CD14-positive monocyte (primary cell): ENCODE data around the gene IL20. TPM values are rescaled to one million over a fixed set of nuclear protein-coding genes. Genes with fewer than 3 reads are reported as not detected.

Experiments used
- DNase-seq, 3 donors: peaks; one replicate each; pipeline ENCODE4 v3.0.0-alpha.2; 2011 to 2022
- H2AFZ ChIP-seq: 2 replicates; pipeline ENCODE4 v1.6.0; 2012; ENCODE audit warnings: mild to moderate bottlenecking, low read depth, low read length, inconsistent platforms; ENCODE audit not compliant: insufficient read depth, poor library complexity, severe bottlenecking
- H3K27ac ChIP-seq, 2 donors: 1 replicate in 1 of 2; 2 replicates in 1 of 2; pipeline ENCODE4 v1.5.1; 2012 to 2013; ENCODE audit warnings: low read length in 2 of 2, control low read depth in 1 of 2, inconsistent platforms in 1 of 2, low read depth in 1 of 2, mild to moderate bottlenecking in 1 of 2
- H3K27me3 ChIP-seq, 2 donors: one replicate each; pipeline versions ENCODE4 v1.6.0 to v1.6.1; 2011 to 2013; ENCODE audit warnings: low read length in 2 of 2; ENCODE audit not compliant: control insufficient read depth in 2 of 2, insufficient read depth in 2 of 2
- H3K36me3 ChIP-seq, 2 donors: replicated peaks in 1 of 2; 1 replicate in 1 of 2; 2 replicates in 1 of 2; pipeline versions ENCODE4 v1.5.1 to v1.6.1; 2012 to 2013; ENCODE audit warnings: low read length in 2 of 2, control low read depth in 1 of 2, inconsistent platforms in 1 of 2, mild to moderate bottlenecking in 1 of 2; ENCODE audit not compliant: insufficient read depth in 2 of 2, control insufficient read depth in 1 of 2
- H3K4me1 ChIP-seq, 2 donors: 1 replicate in 1 of 2; 2 replicates in 1 of 2; pipeline versions ENCODE4 v1.5.1 to v1.6.1; 2012 to 2013; ENCODE audit warnings: low read length in 2 of 2, control low read depth in 1 of 2, inconsistent platforms in 1 of 2, mild to moderate bottlenecking in 1 of 2, moderate library complexity in 1 of 2; ENCODE audit not compliant: insufficient read depth in 2 of 2, control insufficient read depth in 1 of 2
- H3K4me2 ChIP-seq: replicated peaks from 2 replicates; pipeline ENCODE3; 2012; ENCODE audit warnings: low read length, moderate library complexity, mild to moderate bottlenecking; ENCODE audit not compliant: poor library complexity, severe bottlenecking; ENCODE audit errors: extremely low read depth
- H3K4me3 ChIP-seq, 3 experiments: fragments of 200-600 bp in 1 of 3; sonication (generic) in 1 of 3; replicated peaks in 1 of 3; 1 replicate in 2 of 3; 2 replicates in 1 of 3; pipeline ENCODE4 v1.5.1; 2011 to 2013; ENCODE audit warnings: low read length in 3 of 3, mild to moderate bottlenecking in 3 of 3, control low read depth in 2 of 3, low read depth in 2 of 3, inconsistent platforms in 1 of 3, moderate library complexity in 1 of 3
- H3K79me2 ChIP-seq: 2 replicates; pipeline ENCODE4 v1.6.0; 2012; ENCODE audit warnings: mild to moderate bottlenecking, control low read depth, inconsistent platforms, low read length, moderate library complexity; ENCODE audit not compliant: insufficient read depth
- H3K9ac ChIP-seq: 2 replicates; pipeline ENCODE4 v1.6.0; 2017; ENCODE audit warnings: low read length, mild to moderate bottlenecking; ENCODE audit not compliant: insufficient read depth, poor library complexity, severe bottlenecking
- H3K9me3 ChIP-seq, 2 donors: replicated peaks in 1 of 2; 1 replicate in 1 of 2; 2 replicates in 1 of 2; pipeline versions ENCODE4 v1.5.1 to v1.6.1; 2012 to 2013; ENCODE audit warnings: low read length in 2 of 2, control low read depth in 1 of 2; ENCODE audit not compliant: control insufficient read depth in 1 of 2, insufficient read depth in 1 of 2
- H4K20me1 ChIP-seq: 2 replicates; pipeline ENCODE4 v1.6.0; 2012; ENCODE audit warnings: mild to moderate bottlenecking, low read length, control low read depth, moderate library complexity; ENCODE audit not compliant: insufficient read depth
- H3K27ac Mint-ChIP-seq, 7 donors: one replicate each; pipeline ENCODE4 v1.8.0; 2020; ENCODE audit warnings: mild to moderate bottlenecking in 7 of 7, mixed read lengths in 7 of 7, moderate library complexity in 6 of 7, inconsistent platforms in 2 of 7
- H3K27me3 Mint-ChIP-seq, 3 donors: one replicate each; pipeline ENCODE4 v1.8.0; 2021 to 2022; ENCODE audit warnings: low read depth in 3 of 3, mild to moderate bottlenecking in 3 of 3, mixed read lengths in 3 of 3, moderate library complexity in 3 of 3, inconsistent platforms in 1 of 3
- H3K36me3 Mint-ChIP-seq, 2 donors: one replicate each; pipeline ENCODE4 v1.8.0; 2020; ENCODE audit warnings: mixed read lengths in 2 of 2, inconsistent platforms in 1 of 2, mild to moderate bottlenecking in 1 of 2
- H3K4me1 Mint-ChIP-seq: one replicate; pipeline ENCODE4 v1.8.0; 2020; ENCODE audit warnings: mild to moderate bottlenecking, mixed read lengths
- H3K4me3 Mint-ChIP-seq, 2 donors: one replicate each; pipeline ENCODE4 v1.8.0; 2020; ENCODE audit warnings: mild to moderate bottlenecking in 2 of 2, mixed read lengths in 2 of 2, moderate library complexity in 1 of 2
- H3K9me3 Mint-ChIP-seq, 7 donors: one replicate each; pipeline ENCODE4 v1.8.0; 2020 to 2022; ENCODE audit warnings: mixed read lengths in 7 of 7, mild to moderate bottlenecking in 6 of 7, moderate library complexity in 6 of 7, inconsistent platforms in 2 of 7
- WGBS: methylation state at CpG from one replicate; pipeline ENCODE4 v1.1.5; 2013; ENCODE audit warnings: missing lambda C conversion rate; ENCODE audit not compliant: insufficient coverage; 5-methylcytosine and 5-hydroxymethylcytosine counted together
- intact Hi-C, 2 donors: fragments of 100-400 bp; cut with micrococcal nuclease; formaldehyde crosslinking; loops; one replicate each; pipeline versions ENCODE4 v1.15.0 to v1.15.1; 2023
- polyA minus RNA-seq: library from RNA; depleted of rRNA, polyadenylated mRNA; stranded (reverse); fragments of >200 nt; gene quantifications from 2 replicates; pipeline ENCODE4 v1.2.3, GENCODE V29; 2012
- polyA plus RNA-seq, 3 donors: library from polyadenylated mRNA; depleted of rRNA in 1 of 3; unstranded in 2 of 3; stranded (reverse) in 1 of 3; fragments of 300-500 nt in 2 of 3; fragments of >200 nt in 1 of 3; fragmentation: Illumina TruSeq in 2 of 3; gene quantifications; 1 replicate in 2 of 3; 2 replicates in 1 of 3; pipeline ENCODE4 v1.2.3, GENCODE V29; 2012 to 2021
- total RNA-seq, 12 experiments: library from RNA in 1 of 12; stranded (reverse) in 1 of 12; fragments of 120-200 nt in 1 of 12; gene quantifications; one replicate each; pipeline ENCODE4 v1.2.4 and lab custom pipeline; 2013 to 2026; ENCODE audit warnings: mixed read lengths in 6 of 12, inconsistent platforms in 1 of 12
- TF ChIP-seq, protein P1 (sequence below): fragments of 200-600 bp; IDR thresholded peaks from one replicate; pipeline ENCODE4 v1.8.0; 2022; ENCODE audit warnings: antibody characterized with exemption, mild to moderate bottlenecking

Gene IL20, protein sequence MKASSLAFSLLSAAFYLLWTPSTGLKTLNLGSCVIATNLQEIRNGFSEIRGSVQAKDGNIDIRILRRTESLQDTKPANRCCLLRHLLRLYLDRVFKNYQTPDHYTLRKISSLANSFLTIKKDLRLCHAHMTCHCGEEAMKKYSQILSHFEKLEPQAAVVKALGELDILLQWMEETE
- total RNA-seq (2013) = not detected
- polyA plus RNA-seq = not detected
- polyA minus RNA-seq = not detected in 2 replicates
- 0 to 8.9 (median 0.58) reads per million in 11 experiments for total RNA-seq (lab: John Stamatoyannopoulos, UW)

DNA sequence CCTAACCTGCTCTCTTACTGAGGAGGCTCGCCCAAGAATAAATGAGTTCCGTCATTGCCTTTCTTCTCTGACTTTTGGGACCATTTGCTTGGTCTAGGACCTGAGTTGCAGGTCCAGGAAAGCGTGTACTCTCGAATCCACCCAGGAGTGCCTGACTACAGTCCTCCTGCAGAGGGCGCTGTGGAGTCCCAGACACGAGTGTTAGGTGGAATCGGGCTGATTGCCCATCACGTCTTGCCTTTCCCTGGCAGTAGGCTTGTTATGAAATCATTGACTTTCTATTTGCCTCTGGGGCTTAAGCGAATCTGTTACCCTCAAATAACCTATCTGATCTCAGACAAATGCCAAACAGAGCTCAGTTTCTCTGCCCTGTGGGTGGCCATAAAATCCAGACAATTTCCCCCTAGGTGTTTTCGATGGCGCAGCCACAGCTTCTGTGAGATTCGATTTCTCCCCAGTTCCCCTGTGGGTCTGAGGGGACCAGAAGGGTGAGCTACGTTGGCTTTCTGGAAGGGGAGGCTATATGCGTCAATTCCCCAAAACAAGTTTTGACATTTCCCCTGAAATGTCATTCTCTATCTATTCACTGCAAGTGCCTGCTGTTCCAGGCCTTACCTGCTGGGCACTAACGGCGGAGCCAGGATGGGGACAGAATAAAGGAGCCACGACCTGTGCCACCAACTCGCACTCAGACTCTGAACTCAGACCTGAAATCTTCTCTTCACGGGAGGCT, at the start of gene IL20:
Gene IL20 (plus strand): TSS at position 685 of the 733 bp plus-strand sequence. CDS start 230 bp downstream, outside the sequence.
- Histone ChIP-seq H3K9me3 (no peaks in the 10 kb centered on the region), H4K20me1 (no peaks in the 10 kb centered on the region), H3K9ac (no peak within 1 kb of the TSS), H3K27me3 (peaks cover 10 to 13% of the 10 kb centered on the region in 2 donors), H2AFZ (no peak within 1 kb of the TSS), H3K4me3 (no peak within 1 kb of the TSS), H3K79me2 (no peaks in the 10 kb centered on the region), H3K4me1 (no peaks in the 10 kb centered on the region), H3K36me3 (no peaks in the 10 kb centered on the region), H3K4me2 (no peak within 1 kb of the TSS), H3K27ac (no peak within 1 kb of the TSS)
- DNase-seq = peak; percentile 65 to 80 (median 74)
- no peak within 1 kb of the TSS for H3K27ac Mint-ChIP-seq
- intact Hi-C loops = loop anchor here (5.0 kb wide), 1 partner anchor 47 kb away; no protein-coding TSS in a partner anchor
- peaks cover 0 to 2% (median 0%) of the 10 kb centered on the region in 7 donors for H3K9me3 Mint-ChIP-seq
- peaks cover 5% of the 10 kb centered on the region for H3K4me1 Mint-ChIP-seq
- peak within 1 kb of the TSS in 1 of 2 donors; percentile 3 for H3K4me3 Mint-ChIP-seq
- WGBS = 37% methylated on average over 12 of the region's 19 CpGs
- TF ChIP-seq, protein P1, sequence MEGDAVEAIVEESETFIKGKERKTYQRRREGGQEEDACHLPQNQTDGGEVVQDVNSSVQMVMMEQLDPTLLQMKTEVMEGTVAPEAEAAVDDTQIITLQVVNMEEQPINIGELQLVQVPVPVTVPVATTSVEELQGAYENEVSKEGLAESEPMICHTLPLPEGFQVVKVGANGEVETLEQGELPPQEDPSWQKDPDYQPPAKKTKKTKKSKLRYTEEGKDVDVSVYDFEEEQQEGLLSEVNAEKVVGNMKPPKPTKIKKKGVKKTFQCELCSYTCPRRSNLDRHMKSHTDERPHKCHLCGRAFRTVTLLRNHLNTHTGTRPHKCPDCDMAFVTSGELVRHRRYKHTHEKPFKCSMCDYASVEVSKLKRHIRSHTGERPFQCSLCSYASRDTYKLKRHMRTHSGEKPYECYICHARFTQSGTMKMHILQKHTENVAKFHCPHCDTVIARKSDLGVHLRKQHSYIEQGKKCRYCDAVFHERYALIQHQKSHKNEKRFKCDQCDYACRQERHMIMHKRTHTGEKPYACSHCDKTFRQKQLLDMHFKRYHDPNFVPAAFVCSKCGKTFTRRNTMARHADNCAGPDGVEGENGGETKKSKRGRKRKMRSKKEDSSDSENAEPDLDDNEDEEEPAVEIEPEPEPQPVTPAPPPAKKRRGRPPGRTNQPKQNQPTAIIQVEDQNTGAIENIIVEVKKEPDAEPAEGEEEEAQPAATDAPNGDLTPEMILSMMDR = peak; percentile 92
- peaks cover 15 to 26% (median 22%) of the 10 kb centered on the region in 3 donors for H3K27me3 Mint-ChIP-seq
- no peaks in the 10 kb centered on the region for H3K36me3 Mint-ChIP-seq

DNA sequence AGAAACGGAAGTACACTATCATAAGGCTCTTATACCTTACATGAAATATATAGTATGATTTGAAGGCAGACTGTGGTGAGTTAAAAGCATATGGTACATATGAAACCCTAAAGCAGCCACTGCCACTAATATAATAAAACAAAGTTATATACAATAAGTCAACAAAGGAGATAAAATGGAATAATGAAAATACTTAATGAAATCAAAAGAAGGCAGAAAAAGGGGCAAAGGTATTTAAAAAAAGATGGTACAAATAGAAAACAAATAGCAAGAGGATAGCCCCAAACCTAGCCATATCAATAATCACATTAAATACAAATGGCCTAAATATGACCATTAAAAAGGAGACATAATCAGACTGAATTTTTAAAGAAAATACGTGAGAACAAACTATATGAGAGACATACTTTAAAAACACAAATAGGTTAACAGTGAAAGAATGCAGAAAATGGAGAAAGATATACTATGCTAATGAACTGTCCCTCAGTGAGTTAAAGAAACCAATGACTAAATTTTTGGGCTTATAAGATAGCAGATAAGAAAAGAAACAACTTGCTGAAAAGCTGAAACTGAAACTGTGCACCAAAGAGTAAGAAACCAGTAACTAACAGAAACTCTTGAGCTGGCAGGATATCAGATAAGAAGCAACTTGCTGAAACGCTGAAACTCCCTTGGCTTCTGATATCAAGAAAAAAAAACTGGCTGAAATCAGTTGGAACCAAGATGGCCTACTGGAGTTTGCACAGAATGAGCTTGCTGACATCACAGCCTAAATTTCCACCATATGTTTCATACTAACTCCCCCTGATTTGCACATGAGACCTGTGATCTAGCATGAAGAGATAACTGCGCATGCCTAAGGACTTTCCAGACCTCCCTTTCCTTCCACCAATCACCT, 48.8 kb upstream of the IL20 start:
- Mint-ChIP-seq H3K4me1 (peaks cover 16% of the 10 kb centered on the region), H3K9me3 (peaks cover 8 to 17% (median 15%) of the 10 kb centered on the region in 7 donors), H3K36me3 (peaks cover 0 to 2% of the 10 kb centered on the region in 2 donors), H3K27me3 (peaks cover 0 to 2% (median 0%) of the 10 kb centered on the region in 3 donors), H3K27ac (peak overlapping the region in 2 of 7 donors; percentile 22 to 67), H3K4me3 (no peak overlapping the region)
- Histone ChIP-seq H3K4me3 (no peak overlapping the region), H3K9ac (no peak overlapping the region), H3K79me2 (no peaks in the 10 kb centered on the region), H3K27ac (no peak overlapping the region), H2AFZ (no peak overlapping the region), H3K27me3 (no peaks in the 10 kb centered on the region), H3K4me2 (no peak overlapping the region), H4K20me1 (no peaks in the 10 kb centered on the region), H3K4me1 (peaks cover 0 to 4% of the 10 kb centered on the region in 2 donors), H3K9me3 (peaks cover 8 to 15% of the 10 kb centered on the region in 2 donors), H3K36me3 (no peaks in the 10 kb centered on the region)
- intact Hi-C loops = loop anchor here in 1 of 2 donors (10.0 kb wide), 1 partner anchor 192 kb away; no protein-coding TSS in a partner anchor
- WGBS = 0% methylated on average over 1 of the region's 4 CpGs
- no peak for DNase-seq
- TF ChIP-seq, protein P1 = no peak
